Epithelial cell of prostate (primary cell): ENCODE results near the gene ALKBH1.
"Not testable (repeated sequence)": the region's sequence is repeated elsewhere in the genome, so short reads cannot be mapped to it uniquely, and the experiment has no call there.

Experiments
- DNase-seq: peaks from one replicate; pipeline ENCODE4 v3.0.0-alpha.2; 2011; ENCODE audit warnings: low read depth, low spot score
- H3K27ac ChIP-seq: fragments of 450-650 bp; 2 replicates; pipeline ENCODE4 v1.5.1; 2017; ENCODE audit warnings: mild to moderate bottlenecking

ALKBH1 gene

GRCh38 chr14:77681196-77682157 lies 26.3 kb downstream of the ALKBH1 start:
- peak overlapping the region; percentile 26 for H3K27ac ChIP-seq
- DNase-seq, result no peak

DNA sequence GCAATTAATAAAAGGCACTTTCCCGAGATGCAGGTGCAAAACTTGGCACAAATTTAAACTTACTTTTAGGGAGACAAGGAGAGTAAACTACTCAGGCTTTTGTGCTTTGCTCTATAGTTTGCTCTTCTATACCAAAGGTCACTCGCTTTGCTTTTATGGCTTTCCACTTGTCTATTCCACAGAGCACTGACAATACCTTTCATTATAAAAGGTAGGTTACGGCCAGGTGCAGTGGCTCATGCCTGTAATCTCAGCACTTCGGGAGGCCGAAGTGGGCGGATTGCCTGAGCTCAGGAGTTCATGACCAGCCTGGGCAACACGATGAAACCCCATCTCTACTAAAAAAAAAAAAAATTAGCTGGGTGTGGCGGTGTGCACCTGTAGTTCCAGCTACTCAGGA lies 32.9 kb downstream of the ALKBH1 start:
- no peak overlapping the region for H3K27ac ChIP-seq
- no peak for DNase-seq

DNA sequence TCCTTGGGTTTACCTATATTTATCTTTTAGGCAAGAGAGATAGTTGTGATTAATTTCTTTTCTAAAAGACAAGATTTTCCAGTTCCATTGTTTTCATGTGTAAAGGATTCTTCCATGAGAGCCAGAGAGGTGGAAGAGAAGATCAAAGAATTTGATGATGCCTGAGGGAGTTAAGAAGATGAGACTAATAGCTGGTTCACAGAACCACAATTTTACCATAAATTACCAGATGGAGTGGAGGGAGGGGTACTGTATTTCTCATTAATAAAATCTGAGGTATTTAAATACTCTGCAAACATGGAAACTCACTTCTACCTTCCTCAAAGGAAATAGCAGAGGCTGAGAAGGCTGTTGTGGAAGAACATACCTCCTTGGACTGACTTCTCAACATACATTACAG lies 34.6 kb downstream of the ALKBH1 start:
- no peak for DNase-seq
- H3K27ac ChIP-seq, result no peak overlapping the region

GRCh38 chr14:77667331-77667730 lies 40.5 kb downstream of the ALKBH1 start:
- DNase-seq, result no peak

DNA sequence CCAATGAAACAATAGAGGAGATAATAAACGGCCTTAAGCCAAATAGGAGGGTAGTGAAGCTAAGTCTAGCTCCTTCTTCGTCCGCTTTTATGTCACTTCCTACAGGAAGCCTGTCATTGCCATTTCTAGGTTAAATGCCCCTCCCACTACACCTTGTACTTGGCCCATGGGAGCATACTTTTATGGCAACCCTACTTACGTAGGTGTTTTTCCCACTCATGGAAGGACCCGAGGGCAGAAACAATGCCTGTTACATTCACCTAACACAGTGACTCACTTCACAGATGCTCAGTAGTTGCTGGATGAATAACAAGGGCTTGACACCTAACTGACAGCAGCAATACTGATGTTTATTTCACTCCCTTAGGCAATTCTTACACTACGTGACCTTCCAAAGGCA lies 44.5 kb downstream of the ALKBH1 start:
- H3K27ac ChIP-seq, result no peak overlapping the region

More at GRCh38 chr14:77667331-77667730, 40.5 kb downstream of the ALKBH1 start:
- H3K27ac ChIP-seq, result no peak overlapping the region

GRCh38 chr14:77661562-77661961 lies 46.3 kb downstream of the ALKBH1 start:
- H3K27ac ChIP-seq, DNase-seq: not testable (repeated sequence)

More for the DNA sequence above, 44.5 kb downstream of the ALKBH1 start:
- DNase-seq, result peak; percentile 84

GRCh38 chr14:77660754-77661153 lies 47.1 kb downstream of the ALKBH1 start:
- no peak for DNase-seq
- no peak overlapping the region for H3K27ac ChIP-seq

- H3K27ac ChIP-seq, result no peak overlapping the region
- DNase-seq, result no peak
Observed at GRCh38 chr14:77659831-77660230, 48.0 kb downstream of the ALKBH1 start.

DNA sequence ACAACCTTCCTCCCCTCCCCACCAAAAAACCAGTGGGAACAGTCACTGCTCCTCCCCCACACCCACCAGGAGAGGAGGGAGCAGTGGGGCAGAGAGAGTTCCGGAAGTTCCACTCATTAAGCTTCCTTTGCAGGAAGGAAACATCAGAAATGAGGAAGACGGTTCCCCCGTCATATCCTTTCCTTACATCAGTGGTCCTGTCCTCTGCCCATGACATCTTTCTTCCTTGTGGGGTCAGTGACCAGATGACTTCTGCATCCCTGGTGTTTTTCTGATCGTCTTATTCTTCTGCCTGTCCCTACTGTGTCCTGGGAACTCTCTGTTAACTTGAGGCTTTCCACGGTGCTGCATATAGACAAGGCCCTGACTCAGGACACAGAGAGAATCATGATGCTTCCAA lies 50.5 kb downstream of the ALKBH1 start:
- H3K27ac ChIP-seq, result no peak overlapping the region
- no peak for DNase-seq

DNA sequence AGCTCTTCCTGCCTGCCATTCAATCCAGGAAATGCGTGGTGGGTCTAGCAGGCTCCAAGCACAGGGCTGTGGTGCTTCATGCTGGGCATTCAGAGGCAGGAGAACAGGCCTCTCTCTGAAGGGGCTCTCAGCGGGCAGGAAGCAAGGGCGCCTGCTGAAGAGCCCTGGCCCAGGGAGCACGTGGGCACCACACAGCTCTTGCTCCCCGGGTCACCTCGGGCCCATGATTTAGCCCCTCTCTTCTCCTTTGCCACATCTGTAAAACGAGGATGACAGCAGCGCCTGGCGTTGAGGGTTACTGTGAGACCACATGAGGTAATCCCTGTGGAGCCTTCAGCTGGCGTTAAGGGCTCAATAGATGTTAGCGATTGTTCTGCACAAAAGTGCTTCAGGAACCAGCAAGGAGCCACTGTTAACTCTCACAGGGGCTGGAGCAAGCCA lies 53.8 kb downstream of the ALKBH1 start:
- H3K27ac ChIP-seq, result no peak overlapping the region
- no peak for DNase-seq

DNA sequence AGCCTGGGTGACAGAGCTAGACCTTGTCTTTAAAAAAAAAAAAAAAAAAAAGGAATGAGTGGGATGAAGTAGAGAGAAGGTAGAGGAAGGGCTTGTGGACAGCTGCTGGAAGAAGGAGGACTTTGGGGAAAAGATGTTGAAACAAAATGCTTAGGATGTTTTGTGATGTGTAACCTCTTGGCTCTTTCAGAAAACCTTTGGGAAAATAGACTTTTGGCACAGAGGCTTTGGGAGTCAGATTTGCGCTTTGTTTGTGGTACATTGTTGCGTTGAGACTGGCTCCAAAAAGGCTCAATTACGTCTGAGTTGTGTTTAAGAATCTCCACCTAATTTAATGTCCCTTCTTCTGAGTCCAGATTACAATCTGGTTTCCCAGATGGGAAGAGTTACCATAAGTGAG lies 58.5 kb downstream of the ALKBH1 start:
- no peak overlapping the region for H3K27ac ChIP-seq
- DNase-seq, result no peak

DNA sequence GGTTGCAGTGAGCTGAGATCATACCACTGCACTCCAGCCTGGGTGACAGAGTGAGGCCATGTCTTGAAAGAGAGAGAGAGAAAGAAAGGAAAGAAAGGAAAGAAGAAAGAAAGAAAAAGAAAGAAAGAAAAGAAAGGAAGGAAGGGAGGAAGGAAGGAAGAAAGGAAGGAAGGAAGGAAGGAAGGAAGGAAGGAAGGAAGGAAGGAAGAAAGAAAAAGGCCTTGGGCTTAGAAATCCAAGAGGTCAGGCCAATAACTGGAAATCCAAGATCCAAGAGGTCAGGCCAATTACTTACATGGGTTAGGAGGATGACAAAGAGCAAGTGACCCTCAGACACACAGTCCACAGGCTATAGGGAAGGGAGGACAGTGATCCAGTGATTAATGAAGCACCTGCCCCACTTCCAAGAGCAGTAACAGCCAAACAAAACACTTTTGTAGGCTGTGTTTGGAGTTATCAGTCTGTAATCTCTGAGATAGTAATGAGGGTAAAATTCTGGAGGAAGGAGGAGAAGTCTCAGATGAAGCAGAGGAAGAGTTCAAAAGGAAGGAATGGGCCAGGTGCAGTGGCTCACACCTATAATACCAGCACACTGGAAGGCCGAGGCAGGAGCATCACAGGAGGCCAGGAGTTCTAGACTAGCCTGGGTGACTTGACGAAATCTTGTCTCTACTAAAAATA lies 59.2 kb downstream of the ALKBH1 start:
- no peak overlapping the region for H3K27ac ChIP-seq
- DNase-seq, result no peak

- no peak for DNase-seq
- H3K27ac ChIP-seq, result no peak overlapping the region
Observed at GRCh38 chr14:77647853-77648252, 60.0 kb downstream of the ALKBH1 start.

GRCh38 chr14:77646907-77647306 lies 60.9 kb downstream of the ALKBH1 start:
- H3K27ac ChIP-seq, result no peak overlapping the region

GRCh38 chr14:77645520-77646230 lies 62.1 kb downstream of the ALKBH1 start:
- no peak overlapping the region for H3K27ac ChIP-seq
- no peak for DNase-seq

More at GRCh38 chr14:77646907-77647306, 60.9 kb downstream of the ALKBH1 start:
- DNase-seq, result no peak

GRCh38 chr14:77642407-77642806 lies 65.4 kb downstream of the ALKBH1 start:
- DNase-seq, result no peak
- no peak overlapping the region for H3K27ac ChIP-seq

DNA sequence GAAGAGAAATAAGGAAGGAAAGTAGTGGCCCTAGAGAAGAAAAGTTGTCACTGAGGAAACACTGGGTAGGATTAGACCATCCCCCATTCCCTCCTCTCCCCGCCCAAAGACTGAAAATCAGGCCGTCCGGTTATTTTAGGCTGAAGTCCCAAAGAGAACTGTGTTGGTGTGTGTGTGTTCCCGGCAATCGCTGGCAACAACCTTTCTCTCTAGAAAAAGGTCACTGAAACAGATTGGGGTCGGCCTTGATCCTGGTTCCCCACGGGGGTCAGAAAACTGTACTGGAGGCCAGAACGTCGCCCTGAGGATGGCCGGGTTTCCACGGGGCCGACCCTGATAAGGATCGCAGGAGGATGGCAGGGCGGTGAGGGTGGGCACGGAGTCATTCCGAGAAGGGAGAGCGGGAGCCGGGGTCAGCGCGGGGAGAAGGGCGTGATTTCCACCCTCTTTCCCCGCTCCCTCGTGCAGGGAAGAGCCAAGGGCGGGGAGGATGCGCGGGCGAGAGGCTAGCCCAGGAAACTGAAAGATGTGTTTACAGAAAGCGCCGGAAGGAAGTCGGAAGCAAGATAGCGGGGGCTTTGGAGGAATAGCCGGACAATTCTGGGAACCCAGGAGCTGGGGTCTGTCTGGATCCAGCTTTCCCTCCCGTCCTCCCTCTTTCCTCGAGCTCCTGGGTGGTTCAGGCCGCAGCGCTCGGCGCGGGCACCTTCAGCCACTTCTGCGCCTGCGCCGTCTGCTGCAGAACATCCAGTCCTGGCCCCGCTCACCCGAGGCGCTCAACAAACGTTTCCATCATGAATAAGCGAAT lies 66.1 kb downstream of the ALKBH1 start:
- no peak for DNase-seq
- no peak overlapping the region for H3K27ac ChIP-seq

DNA sequence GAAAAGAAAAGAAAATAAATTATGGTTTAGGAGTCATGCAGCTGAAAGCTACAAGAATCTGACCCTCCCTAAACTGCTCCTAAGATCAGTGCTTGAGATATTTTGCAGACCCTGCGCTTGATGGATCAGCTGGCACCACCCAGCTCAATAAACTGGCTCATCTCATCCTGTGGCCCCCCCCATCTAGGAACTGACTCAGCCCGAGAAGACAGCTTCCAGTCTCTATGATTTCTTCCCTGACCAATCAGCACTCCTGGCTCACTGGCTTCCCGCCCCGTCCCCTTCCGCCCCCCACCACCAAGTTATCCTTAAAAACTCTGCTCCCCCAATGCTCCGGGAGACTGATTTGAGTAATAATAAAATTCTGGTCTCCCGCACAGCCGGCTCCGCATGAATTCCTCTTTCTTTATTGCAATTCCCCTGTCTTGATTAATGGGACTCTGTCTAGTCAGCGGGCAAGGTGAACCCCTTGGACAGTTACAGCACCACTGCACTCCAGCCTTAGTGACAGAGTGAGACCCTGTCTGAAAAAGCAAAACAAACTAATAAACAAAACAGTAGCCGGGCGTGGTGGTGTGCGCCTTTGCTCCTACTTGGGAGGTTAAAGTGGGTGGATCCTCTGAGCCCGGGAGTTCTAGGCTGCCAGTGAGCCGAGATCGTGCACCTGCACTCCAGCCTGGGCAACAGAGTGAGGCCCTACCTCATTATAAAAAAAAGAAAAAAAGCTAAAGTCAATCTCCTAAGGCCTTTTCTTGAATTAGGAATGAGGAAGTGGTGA lies 66.9 kb downstream of the ALKBH1 start:
- DNase-seq, result no peak
- no peak overlapping the region for H3K27ac ChIP-seq

DNA sequence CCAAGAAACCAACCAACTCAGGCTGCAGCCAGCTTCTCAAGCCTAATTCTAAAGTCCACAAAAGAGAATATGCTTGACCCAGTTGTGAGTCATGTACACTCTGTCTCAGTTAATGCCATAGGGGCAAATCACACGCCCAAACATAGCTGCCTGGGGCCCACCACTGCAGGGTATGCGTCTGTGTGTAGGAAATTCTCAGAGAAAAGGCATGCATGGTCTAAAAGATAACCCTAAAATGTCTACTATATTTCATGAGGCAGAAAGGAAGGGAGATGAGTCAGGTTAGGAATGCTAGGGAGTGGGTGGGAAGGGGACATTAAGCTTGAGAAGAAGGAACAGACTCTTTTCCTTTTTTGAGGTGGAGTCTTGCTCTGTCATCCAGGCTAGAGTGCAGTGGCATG lies 69.1 kb downstream of the ALKBH1 start:
- peak; percentile 52 for DNase-seq
- peak overlapping the region; percentile 87 for H3K27ac ChIP-seq
